A549 (cell line): ENCODE results near the gene CEP192.

Source experiments
- POLR2A ChIP-seq: IDR thresholded peaks from 2 replicates; pipeline ENCODE4 v1.6.1; 2012; ENCODE audit warnings: mild to moderate bottlenecking, low read length
- RFX5 ChIP-seq: fragments of 450-650 bp; IDR thresholded peaks from 2 replicates; pipeline ENCODE4 v1.7.1; 2014; ENCODE audit warnings: antibody characterized with exemption, mild to moderate bottlenecking, moderate library complexity
- SREBF2 ChIP-seq: fragments of 450-650 bp; IDR thresholded peaks from 2 replicates; pipeline ENCODE4 v1.6.1; 2014; ENCODE audit warnings: mild to moderate bottlenecking, moderate library complexity
- TF ChIP-seq, protein P1 (sequence below): fragments of >200 bp; sonication (Bioruptor Twin); formaldehyde crosslinking; IDR thresholded peaks from 3 replicates; pipeline ENCODE4 v1.5.1; 2016
- TF ChIP-seq, protein P2 (sequence below): fragments of 200-600 bp; sonication (generic); IDR thresholded peaks from 2 replicates; pipeline ENCODE4 v1.6.1; 2016; ENCODE audit warnings: antibody characterized with exemption, mild to moderate bottlenecking, moderate library complexity

DNA sequence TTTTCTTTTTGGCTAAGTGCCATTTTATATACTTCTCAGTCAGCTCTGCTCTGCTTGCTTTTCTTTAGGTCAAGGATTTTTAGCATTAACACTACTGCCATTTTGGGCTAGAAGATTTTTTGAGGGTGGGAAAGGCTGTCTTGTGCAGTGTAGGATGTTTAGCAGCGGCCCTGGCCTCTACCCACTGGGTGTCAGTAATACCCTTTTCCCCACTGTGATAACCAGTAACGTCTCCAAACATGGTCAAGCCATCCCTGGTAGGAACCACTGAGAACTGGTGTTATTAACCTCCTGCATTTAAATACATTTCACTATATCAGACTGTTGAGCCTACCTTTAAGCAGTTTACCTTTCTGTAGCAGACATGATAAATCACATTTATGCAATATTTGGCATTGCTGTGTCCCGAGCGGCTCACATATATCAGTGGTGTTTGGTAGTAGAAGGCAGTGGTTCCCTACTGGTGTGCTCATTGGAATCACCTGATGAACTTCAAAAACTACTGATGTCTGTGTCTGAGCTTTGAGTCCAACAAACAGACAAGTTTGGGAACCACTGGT is 70.5 kb downstream of the CEP192 start:
- TF ChIP-seq, protein P1, sequence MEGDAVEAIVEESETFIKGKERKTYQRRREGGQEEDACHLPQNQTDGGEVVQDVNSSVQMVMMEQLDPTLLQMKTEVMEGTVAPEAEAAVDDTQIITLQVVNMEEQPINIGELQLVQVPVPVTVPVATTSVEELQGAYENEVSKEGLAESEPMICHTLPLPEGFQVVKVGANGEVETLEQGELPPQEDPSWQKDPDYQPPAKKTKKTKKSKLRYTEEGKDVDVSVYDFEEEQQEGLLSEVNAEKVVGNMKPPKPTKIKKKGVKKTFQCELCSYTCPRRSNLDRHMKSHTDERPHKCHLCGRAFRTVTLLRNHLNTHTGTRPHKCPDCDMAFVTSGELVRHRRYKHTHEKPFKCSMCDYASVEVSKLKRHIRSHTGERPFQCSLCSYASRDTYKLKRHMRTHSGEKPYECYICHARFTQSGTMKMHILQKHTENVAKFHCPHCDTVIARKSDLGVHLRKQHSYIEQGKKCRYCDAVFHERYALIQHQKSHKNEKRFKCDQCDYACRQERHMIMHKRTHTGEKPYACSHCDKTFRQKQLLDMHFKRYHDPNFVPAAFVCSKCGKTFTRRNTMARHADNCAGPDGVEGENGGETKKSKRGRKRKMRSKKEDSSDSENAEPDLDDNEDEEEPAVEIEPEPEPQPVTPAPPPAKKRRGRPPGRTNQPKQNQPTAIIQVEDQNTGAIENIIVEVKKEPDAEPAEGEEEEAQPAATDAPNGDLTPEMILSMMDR = no peak
- TF ChIP-seq, protein P2, sequence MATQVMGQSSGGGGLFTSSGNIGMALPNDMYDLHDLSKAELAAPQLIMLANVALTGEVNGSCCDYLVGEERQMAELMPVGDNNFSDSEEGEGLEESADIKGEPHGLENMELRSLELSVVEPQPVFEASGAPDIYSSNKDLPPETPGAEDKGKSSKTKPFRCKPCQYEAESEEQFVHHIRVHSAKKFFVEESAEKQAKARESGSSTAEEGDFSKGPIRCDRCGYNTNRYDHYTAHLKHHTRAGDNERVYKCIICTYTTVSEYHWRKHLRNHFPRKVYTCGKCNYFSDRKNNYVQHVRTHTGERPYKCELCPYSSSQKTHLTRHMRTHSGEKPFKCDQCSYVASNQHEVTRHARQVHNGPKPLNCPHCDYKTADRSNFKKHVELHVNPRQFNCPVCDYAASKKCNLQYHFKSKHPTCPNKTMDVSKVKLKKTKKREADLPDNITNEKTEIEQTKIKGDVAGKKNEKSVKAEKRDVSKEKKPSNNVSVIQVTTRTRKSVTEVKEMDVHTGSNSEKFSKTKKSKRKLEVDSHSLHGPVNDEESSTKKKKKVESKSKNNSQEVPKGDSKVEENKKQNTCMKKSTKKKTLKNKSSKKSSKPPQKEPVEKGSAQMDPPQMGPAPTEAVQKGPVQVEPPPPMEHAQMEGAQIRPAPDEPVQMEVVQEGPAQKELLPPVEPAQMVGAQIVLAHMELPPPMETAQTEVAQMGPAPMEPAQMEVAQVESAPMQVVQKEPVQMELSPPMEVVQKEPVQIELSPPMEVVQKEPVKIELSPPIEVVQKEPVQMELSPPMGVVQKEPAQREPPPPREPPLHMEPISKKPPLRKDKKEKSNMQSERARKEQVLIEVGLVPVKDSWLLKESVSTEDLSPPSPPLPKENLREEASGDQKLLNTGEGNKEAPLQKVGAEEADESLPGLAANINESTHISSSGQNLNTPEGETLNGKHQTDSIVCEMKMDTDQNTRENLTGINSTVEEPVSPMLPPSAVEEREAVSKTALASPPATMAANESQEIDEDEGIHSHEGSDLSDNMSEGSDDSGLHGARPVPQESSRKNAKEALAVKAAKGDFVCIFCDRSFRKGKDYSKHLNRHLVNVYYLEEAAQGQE = no peak
- TF ChIP-seq POLR2A = no peak
- TF ChIP-seq SREBF2 = no peak
- no peak for TF ChIP-seq RFX5
